Kidney (tissue), 22 donors: ENCODE data around the gene ARHGAP23. TPM values are rescaled to one million over a fixed set of nuclear protein-coding genes. Genes with fewer than 3 reads are reported as not detected.

Source experiments
- DNase-seq, 5 donors: peaks; one replicate each; pipeline ENCODE4 v3.0.0-alpha.2; 2013 to 2020
- FAIRE-seq: peaks from 2 replicates; lab custom pipeline; 2012; peaks lifted over from hg19 to GRCh38; lab: Jason Lieb, UNC
- H3K27ac ChIP-seq, 2 donors: one replicate each; pipeline ENCODE4 v1.7.0; 2013; ENCODE audit warnings: low read depth in 2 of 2, low read length in 2 of 2, inconsistent platforms in 1 of 2
- H3K27me3 ChIP-seq: one replicate; pipeline ENCODE4 v1.7.1; 2013; ENCODE audit warnings: low read length, inconsistent platforms; ENCODE audit not compliant: control insufficient read depth, insufficient read depth
- H3K36me3 ChIP-seq, 3 donors: one replicate each; pipeline versions ENCODE4 v1.7.0 to v1.7.1; 2013; ENCODE audit warnings: low read length in 3 of 3, control low read depth in 1 of 3, inconsistent platforms in 1 of 3; ENCODE audit not compliant: insufficient read depth in 3 of 3, control insufficient read depth in 2 of 3
- H3K4me1 ChIP-seq, 3 donors: one replicate each; pipeline versions ENCODE4 v1.7.0 to v1.7.1; 2013; ENCODE audit warnings: low read length in 3 of 3, inconsistent platforms in 1 of 3, low read depth in 1 of 3; ENCODE audit not compliant: control insufficient read depth in 2 of 3, insufficient read depth in 2 of 3
- H3K4me3 ChIP-seq, 3 donors: one replicate each; pipeline versions ENCODE4 v1.7.0 to v1.8.1; 2013; ENCODE audit warnings: low read length in 3 of 3, control low read depth in 1 of 3, inconsistent platforms in 1 of 3
- H3K9ac ChIP-seq, 3 donors: one replicate each; pipeline versions ENCODE4 v1.7.0 to v1.7.1; 2013; ENCODE audit warnings: low read length in 3 of 3, control low read depth in 1 of 3, inconsistent platforms in 1 of 3
- H3K9me3 ChIP-seq, 3 donors: one replicate each; pipeline versions ENCODE4 v1.7.0 to v1.7.1; 2013; ENCODE audit warnings: low read length in 3 of 3, control low read depth in 1 of 3, inconsistent platforms in 1 of 3; ENCODE audit not compliant: control insufficient read depth in 2 of 3, insufficient read depth in 1 of 3
- intact Hi-C: fragments of 100-400 bp; cut with DNase I; formaldehyde crosslinking; loops from one replicate; pipeline ENCODE4 v1.11.1; 2022
- long read RNA-seq, 10 donors: library from polyadenylated mRNA in 1 of 10; unstranded in 1 of 10; transcript quantifications; one replicate each; pipeline ENCODE4 v2.0.0 and lab custom pipeline, GENCODE V29; 2021 to 2026
- polyA plus RNA-seq: library from polyadenylated mRNA; stranded (reverse); fragments of 350-450 nt; fragmentation: Illumina TruSeq; extraction: RNeasy Lipid Tissue Mini Kit (QIAGEN cat#74804); gene quantifications from one replicate; pipeline ENCODE4 v1.2.3, GENCODE V29; 2014; ENCODE audit warnings: low read depth, low replicate concordance; ENCODE audit not compliant: insufficient read depth
- total RNA-seq: library from RNA; stranded (reverse); fragmentation: NEBNext Ultra II Directional; extraction: Animal tissue kit (Norgen Biotek cat#: 25700); gene quantifications from one replicate; pipeline ENCODE4 v1.2.1, GENCODE V29; 2021
- TF ChIP-seq, protein P1 (sequence below): IDR thresholded peaks from 3 replicates; pipeline ENCODE4 v1.5.1; 2012; ENCODE audit warnings: mild to moderate bottlenecking, moderate library complexity, borderline replicate concordance; ENCODE audit not compliant: insufficient read depth; ENCODE audit errors: extremely low read depth
- donor health status: control.
- donor health status: control.
- donor health status: control.
- donor health status: control.
- donor health status: control.
- donor health status: DM: yes; HTN: yes; CAD: no.
- donor health status: Normal renal cell carcinoma (clear cell type).

ARHGAP23 gene, protein sequence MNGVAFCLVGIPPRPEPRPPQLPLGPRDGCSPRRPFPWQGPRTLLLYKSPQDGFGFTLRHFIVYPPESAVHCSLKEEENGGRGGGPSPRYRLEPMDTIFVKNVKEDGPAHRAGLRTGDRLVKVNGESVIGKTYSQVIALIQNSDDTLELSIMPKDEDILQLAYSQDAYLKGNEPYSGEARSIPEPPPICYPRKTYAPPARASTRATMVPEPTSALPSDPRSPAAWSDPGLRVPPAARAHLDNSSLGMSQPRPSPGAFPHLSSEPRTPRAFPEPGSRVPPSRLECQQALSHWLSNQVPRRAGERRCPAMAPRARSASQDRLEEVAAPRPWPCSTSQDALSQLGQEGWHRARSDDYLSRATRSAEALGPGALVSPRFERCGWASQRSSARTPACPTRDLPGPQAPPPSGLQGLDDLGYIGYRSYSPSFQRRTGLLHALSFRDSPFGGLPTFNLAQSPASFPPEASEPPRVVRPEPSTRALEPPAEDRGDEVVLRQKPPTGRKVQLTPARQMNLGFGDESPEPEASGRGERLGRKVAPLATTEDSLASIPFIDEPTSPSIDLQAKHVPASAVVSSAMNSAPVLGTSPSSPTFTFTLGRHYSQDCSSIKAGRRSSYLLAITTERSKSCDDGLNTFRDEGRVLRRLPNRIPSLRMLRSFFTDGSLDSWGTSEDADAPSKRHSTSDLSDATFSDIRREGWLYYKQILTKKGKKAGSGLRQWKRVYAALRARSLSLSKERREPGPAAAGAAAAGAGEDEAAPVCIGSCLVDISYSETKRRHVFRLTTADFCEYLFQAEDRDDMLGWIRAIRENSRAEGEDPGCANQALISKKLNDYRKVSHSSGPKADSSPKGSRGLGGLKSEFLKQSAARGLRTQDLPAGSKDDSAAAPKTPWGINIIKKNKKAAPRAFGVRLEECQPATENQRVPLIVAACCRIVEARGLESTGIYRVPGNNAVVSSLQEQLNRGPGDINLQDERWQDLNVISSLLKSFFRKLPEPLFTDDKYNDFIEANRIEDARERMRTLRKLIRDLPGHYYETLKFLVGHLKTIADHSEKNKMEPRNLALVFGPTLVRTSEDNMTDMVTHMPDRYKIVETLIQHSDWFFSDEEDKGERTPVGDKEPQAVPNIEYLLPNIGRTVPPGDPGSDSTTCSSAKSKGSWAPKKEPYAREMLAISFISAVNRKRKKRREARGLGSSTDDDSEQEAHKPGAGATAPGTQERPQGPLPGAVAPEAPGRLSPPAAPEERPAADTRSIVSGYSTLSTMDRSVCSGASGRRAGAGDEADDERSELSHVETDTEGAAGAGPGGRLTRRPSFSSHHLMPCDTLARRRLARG (N-terminal part only)
- 53.8 TPM for total RNA-seq
- polyA plus RNA-seq = 7.6 TPM
- long read RNA-seq, donor 1, partial matches to known transcripts = 0 of 7 reads
- long read RNA-seq, donor 1, other reads (novel, unspliced or antisense) = 7 of 7 reads
- long read RNA-seq, donor 2, partial matches to known transcripts = 0 of 1 reads
- long read RNA-seq, donor 2, other reads (novel, unspliced or antisense) = 0 of 1 reads
- long read RNA-seq, donor 3, partial matches to known transcripts = 5 of 12 reads
- long read RNA-seq, donor 3, other reads (novel, unspliced or antisense) = 7 of 12 reads
- long read RNA-seq, donor 4, partial matches to known transcripts = 6 of 7 reads
- long read RNA-seq, donor 4, other reads (novel, unspliced or antisense) = 0 of 7 reads
- long read RNA-seq, donor 5 = 0 reads
- long read RNA-seq, donor 6 = 0 reads
- long read RNA-seq, donor 7, partial matches to known transcripts = 21 of 23 reads
- long read RNA-seq, donor 7, other reads (novel, unspliced or antisense) = 2 of 23 reads
- long read RNA-seq, donor 8, partial matches to known transcripts = 5 of 9 reads
- long read RNA-seq, donor 8, other reads (novel, unspliced or antisense) = 0 of 9 reads
- long read RNA-seq, donor 9, partial matches to known transcripts = 0 of 7 reads
- long read RNA-seq, donor 9, other reads (novel, unspliced or antisense) = 7 of 7 reads
- long read RNA-seq, donor 10, full-length matches to known transcripts = 2 of 18 reads
- long read RNA-seq, donor 10, partial matches to known transcripts = 16 of 18 reads
- long read RNA-seq, donor 10, other reads (novel, unspliced or antisense) = 0 of 18 reads

DNA sequence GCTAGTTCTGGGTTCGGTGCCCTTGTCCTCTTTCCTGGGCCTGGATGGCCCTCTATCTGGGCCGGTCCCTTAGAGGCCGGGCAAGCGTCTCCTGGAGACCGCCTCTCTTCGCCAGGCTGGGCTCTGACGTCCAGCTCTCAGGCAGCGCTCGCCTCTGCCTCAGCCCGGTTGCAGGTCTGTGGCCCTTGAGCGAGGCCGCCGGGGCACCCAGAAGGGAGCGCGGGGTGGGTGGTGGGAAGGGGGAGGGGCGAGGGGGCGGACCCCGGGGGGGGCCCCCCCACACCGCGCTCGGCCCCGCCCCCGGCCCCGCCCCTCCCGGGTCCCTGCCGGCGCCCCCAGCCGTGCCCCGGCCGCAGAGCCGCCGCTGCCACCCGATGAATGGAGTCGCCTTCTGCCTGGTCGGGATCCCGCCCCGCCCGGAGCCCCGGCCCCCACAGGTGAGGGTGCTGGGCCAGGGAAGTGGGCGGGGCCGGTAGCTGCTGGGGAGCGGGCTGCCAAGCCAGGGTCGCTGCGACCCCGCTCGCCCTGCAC lies at the start of gene ARHGAP23:
ARHGAP23 (plus strand) TSS at position 353 of the 531 bp plus-strand sequence; CDS start at position 375, 22 bp downstream.
- peak within 1 kb of the TSS; percentile 51 to 75 (median 68) for H3K9ac ChIP-seq
- no peaks in the 10 kb centered on the region for H3K9me3 ChIP-seq
- DNase-seq = peak in 4 of 5 donors; percentile 54 to 86 (median 74)
- peaks cover 0 to 7% (median 0%) of the 10 kb centered on the region in 3 donors for H3K4me1 ChIP-seq
- TF ChIP-seq, protein P1, sequence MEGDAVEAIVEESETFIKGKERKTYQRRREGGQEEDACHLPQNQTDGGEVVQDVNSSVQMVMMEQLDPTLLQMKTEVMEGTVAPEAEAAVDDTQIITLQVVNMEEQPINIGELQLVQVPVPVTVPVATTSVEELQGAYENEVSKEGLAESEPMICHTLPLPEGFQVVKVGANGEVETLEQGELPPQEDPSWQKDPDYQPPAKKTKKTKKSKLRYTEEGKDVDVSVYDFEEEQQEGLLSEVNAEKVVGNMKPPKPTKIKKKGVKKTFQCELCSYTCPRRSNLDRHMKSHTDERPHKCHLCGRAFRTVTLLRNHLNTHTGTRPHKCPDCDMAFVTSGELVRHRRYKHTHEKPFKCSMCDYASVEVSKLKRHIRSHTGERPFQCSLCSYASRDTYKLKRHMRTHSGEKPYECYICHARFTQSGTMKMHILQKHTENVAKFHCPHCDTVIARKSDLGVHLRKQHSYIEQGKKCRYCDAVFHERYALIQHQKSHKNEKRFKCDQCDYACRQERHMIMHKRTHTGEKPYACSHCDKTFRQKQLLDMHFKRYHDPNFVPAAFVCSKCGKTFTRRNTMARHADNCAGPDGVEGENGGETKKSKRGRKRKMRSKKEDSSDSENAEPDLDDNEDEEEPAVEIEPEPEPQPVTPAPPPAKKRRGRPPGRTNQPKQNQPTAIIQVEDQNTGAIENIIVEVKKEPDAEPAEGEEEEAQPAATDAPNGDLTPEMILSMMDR = no peak
- intact Hi-C loops = no loop called here
- peak within 1 kb of the TSS; percentile 56 to 68 (median 56) for H3K4me3 ChIP-seq
- no peaks in the 10 kb centered on the region for H3K36me3 ChIP-seq
- FAIRE-seq = no peak
- no peaks in the 10 kb centered on the region for H3K27me3 ChIP-seq
- peak within 1 kb of the TSS; percentile 67 to 81 for H3K27ac ChIP-seq

DNA sequence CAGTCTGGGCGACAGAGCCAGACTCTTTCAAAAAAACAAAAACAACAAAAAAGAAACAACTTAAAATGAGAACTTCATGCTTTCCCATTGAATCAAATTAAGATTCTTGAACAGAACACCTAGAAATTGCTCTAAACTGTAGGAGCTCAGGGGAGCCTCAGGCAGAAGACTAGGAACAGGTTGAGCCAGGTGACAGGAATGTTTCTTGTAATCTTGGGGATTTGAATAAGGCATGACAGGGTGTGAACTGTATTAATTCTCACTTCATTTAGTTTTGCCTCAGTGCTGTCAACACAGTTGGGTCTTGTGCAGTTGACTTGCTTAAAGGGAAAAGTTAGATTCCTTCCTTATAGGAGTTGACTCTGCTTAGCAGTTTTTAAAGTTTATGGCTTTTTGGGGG lies 48.8 kb upstream of the ARHGAP23 start:
- Histone ChIP-seq H3K27ac (no peak overlapping the region), H3K9me3 (no peaks in the 10 kb centered on the region), H3K27me3 (no peaks in the 10 kb centered on the region), H3K4me3 (no peak overlapping the region), H3K4me1 (peaks cover 0 to 2% (median 0%) of the 10 kb centered on the region in 3 donors), H3K36me3 (peaks cover 0 to 12% (median 5%) of the 10 kb centered on the region in 3 donors), H3K9ac (no peak overlapping the region)
- FAIRE-seq (no peak), DNase-seq (no peak)
- TF ChIP-seq, protein P1 = no peak
- intact Hi-C loops = no loop called here
